OCI-LY1 (cell line): ENCODE measurements around the gene SF3B2.

Source experiments
- H2AFZ ChIP-seq: fragments of 200-600 bp; sonication (generic), shearing (Covaris generic); 2 replicates; pipeline ENCODE4 v1.6.0; 2014; ENCODE audit warnings: antibody characterized with exemption, mild to moderate bottlenecking, low read length
- H3F3A ChIP-seq: fragments of 200-600 bp; sonication (generic), shearing (Covaris generic); 2 replicates; pipeline ENCODE4 v1.6.0; 2014; ENCODE audit warnings: mild to moderate bottlenecking, antibody characterized with exemption, low read length, moderate library complexity; ENCODE audit not compliant: insufficient read depth
- H3K27ac ChIP-seq: fragments of 200-600 bp; sonication (generic); 2 replicates; pipeline ENCODE4 v1.5.1; 2014; ENCODE audit warnings: low read length, mixed run types, mild to moderate bottlenecking, low read depth; ENCODE audit not compliant: poor library complexity, severe bottlenecking
- H3K27me3 ChIP-seq: fragments of 200-600 bp; sonication (generic); 2 replicates; pipeline ENCODE4 v1.6.0; 2014; ENCODE audit warnings: antibody characterized with exemption, mild to moderate bottlenecking, low read length, moderate library complexity; ENCODE audit not compliant: insufficient read depth
- H3K36me3 ChIP-seq: fragments of 200-600 bp; sonication (generic); 2 replicates; pipeline ENCODE4 v1.6.1; 2014; ENCODE audit warnings: mild to moderate bottlenecking, antibody characterized with exemption, low read length, moderate library complexity, mixed read lengths; ENCODE audit not compliant: insufficient read depth
- H3K4me1 ChIP-seq: fragments of 200-600 bp; sonication (generic); 2 replicates; pipeline ENCODE4 v1.5.1; 2014; ENCODE audit warnings: mild to moderate bottlenecking, low read length, moderate library complexity; ENCODE audit not compliant: insufficient read depth, severe bottlenecking
- H3K4me2 ChIP-seq: fragments of 200-600 bp; sonication (generic), shearing (Covaris generic); 2 replicates; pipeline ENCODE4 v1.6.1; 2014; ENCODE audit warnings: low read length
- H3K4me3 ChIP-seq: fragments of 200-600 bp; sonication (generic); 2 replicates; pipeline ENCODE4 v1.5.1; 2014; ENCODE audit warnings: low read length, low read depth, mild to moderate bottlenecking, mixed read lengths; ENCODE audit not compliant: poor library complexity, severe bottlenecking
- H3K79me2 ChIP-seq: fragments of 200-600 bp; shearing (Covaris generic); 2 replicates; pipeline ENCODE4 v1.6.1; 2016; ENCODE audit warnings: mixed run types, low read length, mixed read lengths; ENCODE audit not compliant: insufficient read depth
- H3K9ac ChIP-seq: fragments of 200-600 bp; sonication (generic), shearing (Covaris generic); 2 replicates; pipeline ENCODE4 v1.6.1; 2014; ENCODE audit warnings: mild to moderate bottlenecking, low read length, mixed read lengths
- H3K9me2 ChIP-seq: fragments of 200-600 bp; sonication (generic), shearing (Covaris generic); 2 replicates; pipeline ENCODE4 v1.6.1; 2014; ENCODE audit warnings: low read depth, mild to moderate bottlenecking, low read length, mixed read lengths
- H3K9me3 ChIP-seq: fragments of 200-600 bp; shearing (Covaris generic); 2 replicates; pipeline ENCODE4 v1.6.1; 2014; ENCODE audit warnings: low read length, mixed read lengths
- H4K20me1 ChIP-seq: fragments of 200-600 bp; sonication (generic), shearing (Covaris generic); 2 replicates; pipeline ENCODE4 v1.6.0; 2016; ENCODE audit warnings: mild to moderate bottlenecking, low read length; ENCODE audit not compliant: insufficient read depth
- EZH2 ChIP-seq: fragments of 200-600 bp; sonication (generic), shearing (Covaris generic); IDR thresholded peaks from 2 replicates; pipeline ENCODE4 v1.8.0; 2017; ENCODE audit warnings: borderline replicate concordance, mixed run types, mild to moderate bottlenecking, antibody characterized with exemption, low read length, moderate library complexity, mixed read lengths
- TF ChIP-seq, protein P1 (sequence below): fragments of 200-600 bp; sonication (generic), shearing (Covaris generic); IDR thresholded peaks from 2 replicates; pipeline ENCODE4 v1.5.1; 2017; ENCODE audit warnings: mild to moderate bottlenecking, antibody characterized with exemption, low read length, moderate library complexity, mixed read lengths

The SF3B2 gene

GRCh38 chr11:66051766-66052663 is at the start of gene SF3B2:
Gene SF3B2 (plus strand): TSS chr11:66052364. CDS start chr11:66052385, 21 bp downstream.
- no peaks in the 10 kb centered on the region for H4K20me1 ChIP-seq
- no peak within 1 kb of the TSS for H2AFZ ChIP-seq
- H3F3A ChIP-seq = no peaks in the 10 kb centered on the region
- H3K36me3 ChIP-seq = peaks cover 35% of the 10 kb centered on the region
- peak within 1 kb of the TSS; percentile 80 for H3K9ac ChIP-seq
- H3K4me3 ChIP-seq = peak within 1 kb of the TSS; percentile 91
- peak within 1 kb of the TSS; percentile 27 for H3K27ac ChIP-seq
- H3K4me1 ChIP-seq = peaks cover 25% of the 10 kb centered on the region
- no peaks in the 10 kb centered on the region for H3K27me3 ChIP-seq
- peak within 1 kb of the TSS; percentile 88 for H3K4me2 ChIP-seq
- H3K9me3 ChIP-seq = no peaks in the 10 kb centered on the region
- TF ChIP-seq, protein P1, sequence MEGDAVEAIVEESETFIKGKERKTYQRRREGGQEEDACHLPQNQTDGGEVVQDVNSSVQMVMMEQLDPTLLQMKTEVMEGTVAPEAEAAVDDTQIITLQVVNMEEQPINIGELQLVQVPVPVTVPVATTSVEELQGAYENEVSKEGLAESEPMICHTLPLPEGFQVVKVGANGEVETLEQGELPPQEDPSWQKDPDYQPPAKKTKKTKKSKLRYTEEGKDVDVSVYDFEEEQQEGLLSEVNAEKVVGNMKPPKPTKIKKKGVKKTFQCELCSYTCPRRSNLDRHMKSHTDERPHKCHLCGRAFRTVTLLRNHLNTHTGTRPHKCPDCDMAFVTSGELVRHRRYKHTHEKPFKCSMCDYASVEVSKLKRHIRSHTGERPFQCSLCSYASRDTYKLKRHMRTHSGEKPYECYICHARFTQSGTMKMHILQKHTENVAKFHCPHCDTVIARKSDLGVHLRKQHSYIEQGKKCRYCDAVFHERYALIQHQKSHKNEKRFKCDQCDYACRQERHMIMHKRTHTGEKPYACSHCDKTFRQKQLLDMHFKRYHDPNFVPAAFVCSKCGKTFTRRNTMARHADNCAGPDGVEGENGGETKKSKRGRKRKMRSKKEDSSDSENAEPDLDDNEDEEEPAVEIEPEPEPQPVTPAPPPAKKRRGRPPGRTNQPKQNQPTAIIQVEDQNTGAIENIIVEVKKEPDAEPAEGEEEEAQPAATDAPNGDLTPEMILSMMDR = no peak
- TF ChIP-seq EZH2 = no peak
- H3K9me2 ChIP-seq = no peaks in the 10 kb centered on the region
- peaks cover 16% of the 10 kb centered on the region for H3K79me2 ChIP-seq

DNA sequence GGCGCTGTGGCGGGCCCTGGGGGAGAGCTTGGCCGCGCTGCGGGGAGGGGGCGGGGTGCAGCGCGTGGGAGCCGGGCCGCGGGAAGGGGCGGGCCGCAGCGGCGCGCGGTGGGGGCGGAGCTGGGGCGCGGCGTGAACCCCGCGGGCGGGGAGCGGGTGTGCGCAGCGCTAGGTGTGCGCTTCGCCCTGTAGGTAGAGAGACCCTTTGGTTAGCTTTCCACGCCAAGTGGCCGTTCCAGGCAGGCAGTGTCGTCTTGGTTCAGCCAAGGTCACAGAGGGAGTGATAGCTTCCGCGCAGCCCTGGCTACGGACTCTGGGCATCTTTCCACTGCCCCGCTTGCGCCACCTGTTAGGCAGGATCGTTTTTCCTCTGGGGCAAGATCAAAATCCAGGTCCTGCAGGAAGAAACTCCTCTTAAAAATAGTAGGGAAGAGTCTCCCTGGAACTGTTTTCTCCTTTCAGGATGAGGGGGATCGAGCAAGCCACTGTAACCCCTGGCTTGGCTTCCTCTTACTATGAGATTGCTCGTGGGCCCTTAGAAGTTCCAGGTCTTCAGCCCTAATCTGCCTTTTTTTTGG is 49.4 kb upstream of the SF3B2 start:
- Histone ChIP-seq H3K4me1 (peaks cover 19% of the 10 kb centered on the region), H3K9me3 (no peaks in the 10 kb centered on the region), H3K4me3 (peak overlapping the region; percentile 97), H3K79me2 (peaks cover 17% of the 10 kb centered on the region), H2AFZ (no peak overlapping the region), H3K36me3 (peaks cover 53% of the 10 kb centered on the region), H3K9ac (peak overlapping the region; percentile 97), H3K27me3 (no peaks in the 10 kb centered on the region), H3F3A (no peaks in the 10 kb centered on the region), H3K9me2 (no peaks in the 10 kb centered on the region), H3K4me2 (peak overlapping the region; percentile 96), H3K27ac (peak overlapping the region; percentile 95), H4K20me1 (no peaks in the 10 kb centered on the region)
- no peak for TF ChIP-seq EZH2
- TF ChIP-seq, protein P1 = peak; percentile 28

DNA sequence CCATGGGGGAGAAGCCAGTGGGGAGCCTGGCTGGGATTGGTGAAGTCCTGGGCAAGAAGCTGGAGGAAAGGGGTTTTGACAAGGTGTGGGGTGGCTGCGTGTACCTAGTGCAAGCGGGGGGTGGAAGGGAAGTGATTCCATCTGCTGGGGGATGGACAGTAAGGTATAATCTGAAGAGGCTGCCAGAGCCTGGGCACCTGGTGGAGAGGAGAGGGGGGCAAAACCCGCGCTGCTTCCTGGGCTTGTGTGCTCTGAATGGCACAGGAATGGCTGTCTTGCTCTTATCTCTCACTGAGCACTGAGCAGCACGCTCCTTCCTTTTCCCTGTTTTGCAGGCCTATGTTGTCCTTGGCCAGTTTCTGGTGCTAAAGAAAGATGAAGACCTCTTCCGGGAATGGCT is 48.9 kb upstream of the SF3B2 start:
- Histone ChIP-seq H3K9me3 (no peaks in the 10 kb centered on the region), H3F3A (no peaks in the 10 kb centered on the region), H3K27me3 (no peaks in the 10 kb centered on the region), H4K20me1 (no peaks in the 10 kb centered on the region), H3K27ac (peak overlapping the region; percentile 95), H3K4me1 (peaks cover 19% of the 10 kb centered on the region), H3K9ac (peak overlapping the region; percentile 97), H3K9me2 (no peaks in the 10 kb centered on the region), H3K4me3 (peak overlapping the region; percentile 97), H3K79me2 (peaks cover 17% of the 10 kb centered on the region), H3K4me2 (peak overlapping the region; percentile 96), H2AFZ (no peak overlapping the region), H3K36me3 (peaks cover 48% of the 10 kb centered on the region)
- TF ChIP-seq, protein P1 = no peak
- no peak for TF ChIP-seq EZH2
